Adipocyte (in vitro differentiated cells): ENCODE results near the gene NTN1.

Source experiments
- DNase-seq: peaks from one replicate; pipeline ENCODE4 v3.0.0-alpha.2; 2015; ENCODE audit warnings: low read depth
- H3K27me3 ChIP-seq: replicated peaks from 2 replicates; pipeline ENCODE4 v1.7.0; 2013; ENCODE audit warnings: mild to moderate bottlenecking, low read length, moderate library complexity; ENCODE audit not compliant: control insufficient read depth, insufficient read depth
- H3K36me3 ChIP-seq: 2 replicates; pipeline ENCODE4 v1.7.0; 2013; ENCODE audit warnings: low read length, mild to moderate bottlenecking, moderate library complexity; ENCODE audit not compliant: control insufficient read depth, insufficient read depth, severe bottlenecking
- H3K4me1 ChIP-seq: 2 replicates; pipeline ENCODE4 v1.7.0; 2013; ENCODE audit warnings: mild to moderate bottlenecking, low read length, moderate library complexity; ENCODE audit not compliant: control insufficient read depth, insufficient read depth
- H3K4me3 ChIP-seq: 2 replicates; pipeline ENCODE4 v1.7.0; 2013; ENCODE audit warnings: mild to moderate bottlenecking, low read length, moderate library complexity
- H3K9ac ChIP-seq: 2 replicates; pipeline ENCODE4 v1.7.0; 2013; ENCODE audit warnings: mild to moderate bottlenecking, low read length, moderate library complexity
- H3K9me3 ChIP-seq: 2 replicates; pipeline ENCODE4 v1.7.0; 2013; ENCODE audit warnings: mild to moderate bottlenecking, low read length, moderate library complexity; ENCODE audit not compliant: control insufficient read depth

The NTN1 gene

DNA sequence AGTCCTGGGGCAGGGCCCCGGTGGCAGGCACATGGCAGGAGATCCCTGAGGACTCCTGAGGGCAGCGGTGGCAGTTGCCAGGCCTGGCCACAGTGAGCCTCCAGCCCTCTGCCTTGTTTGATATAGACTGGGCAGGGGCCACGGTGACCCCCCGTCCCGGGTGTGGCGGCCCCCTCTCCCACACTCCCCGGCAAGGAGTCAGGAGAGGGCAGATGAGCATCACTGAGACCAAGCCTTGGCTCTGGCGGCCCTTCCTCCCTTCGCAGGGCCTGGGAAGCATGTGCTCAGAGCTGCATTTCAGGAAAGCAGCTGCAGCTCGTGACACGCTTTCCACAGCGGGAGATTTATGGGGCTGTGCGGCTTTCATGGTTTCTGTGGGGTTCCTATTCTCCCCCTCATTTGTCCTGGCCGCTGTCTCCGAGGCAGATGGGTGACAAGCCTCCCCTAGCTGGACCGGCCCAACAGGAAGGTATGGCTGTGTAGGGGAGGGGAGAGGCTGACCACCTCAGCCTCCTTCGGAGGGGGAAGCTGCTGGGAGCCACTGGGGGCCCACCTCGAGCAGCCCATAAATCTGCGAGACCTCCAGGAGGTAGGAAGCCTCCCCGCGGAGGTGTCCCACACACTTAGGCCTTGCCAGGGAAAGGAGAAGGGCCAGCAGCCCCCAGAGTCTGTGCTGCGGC, 211.4 kb downstream of the NTN1 start:
- no peak overlapping the region for H3K4me3 ChIP-seq
- H3K4me1 ChIP-seq: peaks cover 13% of the 10 kb centered on the region
- H3K27me3 ChIP-seq: no peaks in the 10 kb centered on the region
- no peaks in the 10 kb centered on the region for H3K36me3 ChIP-seq
- no peak overlapping the region for H3K9ac ChIP-seq
- H3K9me3 ChIP-seq: no peaks in the 10 kb centered on the region
- no peak for DNase-seq

DNA sequence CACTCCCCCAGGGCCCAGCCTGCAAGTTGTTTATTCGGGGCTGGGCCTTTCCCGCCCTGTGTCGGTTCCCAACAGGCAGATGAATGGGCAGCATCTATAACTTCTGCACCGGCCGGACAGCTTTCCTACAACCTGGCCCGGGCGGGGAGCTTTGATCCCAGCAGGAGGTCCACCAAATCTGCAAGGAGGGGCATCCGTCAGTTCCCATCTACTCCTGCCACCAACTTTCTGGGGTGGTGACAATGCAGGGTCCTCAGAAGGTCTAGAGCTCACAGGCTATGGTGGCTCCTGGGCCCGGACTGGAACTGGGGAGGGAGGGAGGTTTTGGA, 211.9 kb downstream of the NTN1 start:
- peaks cover 9% of the 10 kb centered on the region for H3K4me1 ChIP-seq
- no peak overlapping the region for H3K4me3 ChIP-seq
- no peaks in the 10 kb centered on the region for H3K36me3 ChIP-seq
- H3K9ac ChIP-seq: no peak overlapping the region
- H3K9me3 ChIP-seq: no peaks in the 10 kb centered on the region
- DNase-seq: no peak
- no peaks in the 10 kb centered on the region for H3K27me3 ChIP-seq

DNA sequence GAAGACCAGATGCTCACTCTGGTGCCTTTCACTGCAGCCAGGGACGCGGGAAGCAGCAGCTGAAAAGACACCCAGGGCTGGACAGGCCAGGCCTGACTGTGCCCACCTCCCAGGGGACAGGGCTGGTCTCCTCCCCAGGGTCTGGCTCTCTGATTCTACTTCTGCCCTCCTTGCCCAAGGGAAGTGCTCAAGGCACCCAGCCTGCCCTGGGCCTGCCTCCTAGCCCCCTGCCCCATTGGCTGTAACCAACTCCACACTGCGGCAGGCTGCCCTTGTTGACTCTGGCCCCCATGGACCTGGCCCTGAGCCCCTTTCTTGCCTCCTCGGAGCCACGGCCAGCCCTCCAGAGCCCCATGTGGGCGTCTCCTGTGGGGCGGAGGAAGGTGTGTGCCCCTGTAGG, 212.5 kb downstream of the NTN1 start:
- H3K36me3 ChIP-seq: no peaks in the 10 kb centered on the region
- no peaks in the 10 kb centered on the region for H3K27me3 ChIP-seq
- no peaks in the 10 kb centered on the region for H3K9me3 ChIP-seq
- H3K4me3 ChIP-seq: no peak overlapping the region
- DNase-seq: no peak
- H3K9ac ChIP-seq: no peak overlapping the region
- peaks cover 3% of the 10 kb centered on the region for H3K4me1 ChIP-seq

DNA sequence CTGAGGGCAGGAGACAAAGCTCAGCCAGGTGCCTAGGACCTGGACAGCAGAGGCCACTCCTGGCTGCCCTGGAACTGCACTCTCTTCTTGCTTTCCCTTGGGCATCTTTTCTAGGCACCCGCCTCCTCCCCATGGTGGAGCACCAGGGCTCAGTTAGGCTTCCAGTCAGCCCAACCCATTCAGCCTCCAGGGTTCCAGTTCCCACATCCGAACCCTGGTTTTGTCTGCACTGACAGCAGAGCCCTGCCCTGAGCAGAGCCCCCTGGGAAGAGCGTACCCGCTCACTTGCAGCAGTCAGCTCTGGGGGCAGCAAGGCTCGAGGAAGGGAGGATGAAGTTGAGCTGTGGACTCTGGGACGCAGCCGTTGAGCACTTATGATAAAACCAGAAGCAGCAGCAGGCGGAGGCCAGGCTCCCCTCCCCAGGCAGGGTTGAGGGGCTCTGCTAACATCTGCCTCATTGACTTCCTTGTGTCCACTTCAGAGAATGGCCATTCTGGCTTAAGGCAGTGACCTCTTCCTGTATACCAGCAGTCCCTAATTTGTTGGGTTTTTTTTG, 213.2 kb downstream of the NTN1 start:
- Histone ChIP-seq H3K36me3 (no peaks in the 10 kb centered on the region), H3K4me1 (peaks cover 4% of the 10 kb centered on the region), H3K27me3 (no peaks in the 10 kb centered on the region), H3K4me3 (no peak overlapping the region), H3K9ac (no peak overlapping the region), H3K9me3 (no peaks in the 10 kb centered on the region)
- no peak for DNase-seq

DNA sequence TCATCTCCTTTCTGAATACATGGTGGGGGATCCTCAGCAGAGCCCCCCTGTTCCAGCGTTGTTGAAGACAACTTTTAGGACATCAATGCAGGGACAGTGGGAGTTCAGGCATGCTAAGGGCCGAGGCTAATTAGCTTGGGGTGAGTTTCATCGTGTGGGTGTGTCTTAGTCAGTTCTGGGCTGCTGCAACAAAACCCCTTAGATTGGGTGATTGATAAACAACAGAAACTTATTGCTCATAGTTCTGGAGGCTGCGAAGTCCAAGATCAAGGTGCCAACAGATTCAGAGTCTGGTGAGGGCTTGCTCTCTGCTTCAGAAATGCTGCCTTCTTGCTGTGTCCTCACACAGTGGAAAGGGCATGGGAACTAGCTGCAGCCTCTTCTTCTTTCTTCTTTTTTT, 214.0 kb downstream of the NTN1 start:
- peaks cover 9% of the 10 kb centered on the region for H3K4me1 ChIP-seq
- H3K4me3 ChIP-seq: no peak overlapping the region
- H3K27me3 ChIP-seq: no peaks in the 10 kb centered on the region
- DNase-seq: no peak
- no peaks in the 10 kb centered on the region for H3K36me3 ChIP-seq
- H3K9ac ChIP-seq: no peak overlapping the region
- H3K9me3 ChIP-seq: no peaks in the 10 kb centered on the region

DNA sequence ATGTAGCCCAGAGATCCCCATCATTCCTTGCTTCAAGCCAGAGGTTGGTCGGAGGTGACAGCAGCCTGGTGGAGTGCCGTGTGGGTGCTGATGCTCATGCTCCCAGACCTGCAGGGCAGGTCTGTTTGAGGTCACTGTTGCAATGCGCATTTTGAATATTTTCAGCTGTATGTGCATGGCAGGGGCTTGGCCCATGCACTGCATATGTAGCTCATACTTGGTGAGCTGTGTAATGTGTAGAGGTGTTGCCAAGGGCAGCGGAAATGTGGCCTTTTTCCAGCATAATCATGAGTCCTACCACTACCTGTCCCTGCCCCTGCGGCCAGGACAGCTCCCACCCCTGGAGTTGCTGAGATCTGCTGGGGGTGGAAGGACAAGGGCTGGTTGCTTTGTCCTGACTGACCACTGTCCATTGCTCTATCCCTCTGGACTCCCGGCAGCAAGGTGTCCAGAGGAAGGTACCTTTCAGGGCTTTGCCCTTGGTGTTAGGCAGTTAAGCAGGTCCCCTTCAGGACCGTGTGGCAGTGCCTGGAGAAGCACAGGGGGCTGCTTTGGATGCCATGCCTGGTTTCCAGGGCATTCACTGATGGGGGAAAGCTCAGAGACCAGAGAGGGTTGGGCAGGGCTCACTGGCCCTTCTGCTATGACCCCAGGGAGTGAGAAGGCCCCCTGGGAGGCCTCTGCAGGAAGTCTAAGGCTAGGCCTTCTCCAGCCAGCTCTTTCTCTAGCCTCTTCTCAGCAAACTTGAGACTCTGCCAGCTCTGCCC, 215.2 kb downstream of the NTN1 start:
- H3K9me3 ChIP-seq: no peaks in the 10 kb centered on the region
- no peak overlapping the region for H3K4me3 ChIP-seq
- H3K27me3 ChIP-seq: no peaks in the 10 kb centered on the region
- no peak overlapping the region for H3K9ac ChIP-seq
- no peaks in the 10 kb centered on the region for H3K36me3 ChIP-seq
- DNase-seq: no peak
- peaks cover 20% of the 10 kb centered on the region for H3K4me1 ChIP-seq

DNA sequence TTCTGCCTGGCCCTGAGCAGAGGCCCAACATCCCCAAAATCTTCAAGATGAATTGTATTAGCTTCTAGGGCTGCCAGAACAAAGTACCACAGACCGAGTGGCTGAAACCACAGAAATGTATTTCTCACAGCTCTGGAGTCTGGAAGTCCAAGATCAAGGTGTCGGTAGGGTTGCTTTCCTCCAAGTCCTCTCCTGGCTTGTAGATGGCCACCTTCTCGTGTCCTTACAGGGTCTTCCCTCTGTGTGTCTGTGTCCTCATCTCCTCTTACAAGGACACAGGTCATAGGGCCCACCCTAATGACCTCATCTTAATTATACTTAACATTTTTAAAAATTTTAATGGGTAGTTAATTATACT, 215.7 kb downstream of the NTN1 start:
- H3K9ac ChIP-seq: no peak overlapping the region
- no peak overlapping the region for H3K4me3 ChIP-seq
- no peaks in the 10 kb centered on the region for H3K9me3 ChIP-seq
- H3K36me3 ChIP-seq: no peaks in the 10 kb centered on the region
- H3K27me3 ChIP-seq: no peaks in the 10 kb centered on the region
- H3K4me1 ChIP-seq: peaks cover 23% of the 10 kb centered on the region
- DNase-seq: no peak

DNA sequence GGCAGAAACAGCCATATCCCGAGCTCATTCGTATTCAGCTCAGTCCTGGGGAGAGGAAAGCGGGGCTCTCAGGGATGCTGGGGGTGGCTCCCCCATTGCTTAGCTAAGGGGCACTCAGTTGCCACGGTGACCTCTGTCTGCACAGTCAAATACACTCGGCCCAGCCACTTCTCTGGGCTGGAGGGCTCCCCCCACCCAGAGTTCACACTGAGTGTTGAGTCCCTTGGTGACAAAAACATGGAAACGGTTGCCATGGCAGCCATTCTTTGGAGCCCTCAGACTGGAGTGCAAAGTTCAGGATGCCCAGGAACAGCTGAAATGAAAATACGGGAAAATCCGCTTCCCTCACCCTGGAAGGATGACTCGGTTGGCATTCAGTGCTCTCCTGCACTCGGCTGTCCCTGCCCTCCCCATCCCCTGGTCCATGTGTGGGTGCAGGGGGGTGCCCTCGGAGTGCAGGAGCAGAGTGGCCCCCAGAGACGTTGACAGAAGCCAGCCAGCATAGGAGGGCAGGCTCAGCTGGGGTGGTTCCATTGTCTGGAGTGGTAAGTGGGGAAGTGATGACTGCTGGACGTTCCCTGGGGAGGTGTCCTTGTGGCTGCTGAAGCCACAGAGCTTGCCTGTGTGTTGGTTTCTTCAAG, 216.5 kb downstream of the NTN1 start:
- DNase-seq: no peak
- Histone ChIP-seq H3K36me3 (no peaks in the 10 kb centered on the region), H3K27me3 (no peaks in the 10 kb centered on the region), H3K4me3 (no peak overlapping the region), H3K9ac (no peak overlapping the region), H3K9me3 (no peaks in the 10 kb centered on the region), H3K4me1 (peaks cover 23% of the 10 kb centered on the region)

DNA sequence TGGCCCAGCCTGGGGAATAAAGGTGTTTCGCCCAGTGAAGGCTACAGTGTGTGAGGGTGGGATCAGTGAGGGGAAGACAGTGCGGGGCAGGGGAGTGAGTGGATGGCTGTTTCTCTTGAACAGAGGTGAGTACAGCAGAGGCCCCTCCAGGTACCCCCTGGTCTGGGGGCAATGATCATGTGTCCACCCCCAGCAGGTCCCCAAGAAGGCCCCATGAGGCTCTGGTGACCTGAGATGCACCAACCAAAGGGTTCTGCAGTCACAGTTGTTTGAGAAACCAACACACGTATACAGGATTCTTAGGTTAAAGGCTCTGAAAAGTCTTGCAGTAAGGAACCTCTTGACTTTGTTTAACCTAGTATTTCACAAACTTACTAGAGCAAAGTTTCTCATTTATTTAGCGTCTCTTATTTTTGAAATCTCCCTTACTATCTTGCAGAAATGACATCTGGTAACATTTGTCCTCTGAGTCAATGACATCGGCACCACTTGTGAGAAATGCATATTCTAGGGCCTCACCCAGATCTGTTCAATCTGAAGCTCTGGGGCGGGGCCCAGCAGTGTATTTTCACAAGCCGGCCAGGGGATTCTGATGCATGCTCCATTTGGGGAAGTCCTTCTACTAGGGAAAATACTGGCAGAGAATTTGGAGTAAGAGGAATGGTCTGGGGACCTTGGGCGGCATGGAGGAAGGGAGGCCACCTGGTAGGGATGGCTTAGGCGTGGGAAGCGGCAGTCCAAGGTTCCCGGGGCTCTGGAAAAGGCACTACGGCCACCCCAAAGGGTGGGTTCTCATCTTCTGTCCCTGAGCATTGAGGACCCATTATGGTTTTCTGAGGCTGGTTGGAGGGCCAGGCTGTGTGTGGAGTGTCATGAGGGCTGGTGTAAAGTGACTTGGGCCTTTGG, 217.3 kb downstream of the NTN1 start:
- Histone ChIP-seq H3K4me3 (no peak overlapping the region), H3K4me1 (peaks cover 28% of the 10 kb centered on the region), H3K36me3 (no peaks in the 10 kb centered on the region), H3K9me3 (no peaks in the 10 kb centered on the region), H3K27me3 (no peaks in the 10 kb centered on the region), H3K9ac (no peak overlapping the region)
- no peak for DNase-seq

DNA sequence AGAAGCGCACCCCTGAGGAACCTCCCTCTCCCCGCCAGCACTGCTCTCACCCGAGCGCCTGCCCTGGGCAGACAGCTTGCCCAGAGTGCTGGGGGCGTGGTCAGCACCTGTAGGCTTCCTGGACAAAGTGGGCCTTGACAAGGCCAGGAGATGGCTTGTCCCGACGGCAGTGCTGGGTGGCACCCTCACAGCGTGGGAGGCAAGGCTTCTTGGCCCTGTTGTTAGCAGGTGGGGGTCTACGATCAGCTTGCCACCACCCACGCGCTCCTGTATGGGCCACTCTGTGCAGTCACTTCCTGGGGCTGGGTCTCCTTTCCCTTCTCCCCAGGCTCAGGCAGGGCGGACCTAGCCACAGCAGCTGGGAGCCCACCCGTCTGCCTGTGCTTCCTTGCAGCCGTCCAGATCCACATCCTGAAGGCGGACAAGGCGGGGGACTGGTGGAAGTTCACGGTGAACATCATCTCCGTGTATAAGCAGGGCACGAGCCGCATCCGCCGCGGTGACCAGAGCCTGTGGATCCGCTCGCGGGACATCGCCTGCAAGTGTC, 218.0 kb downstream of the NTN1 start:
- Histone ChIP-seq H3K9ac (peak overlapping the region; percentile 65), H3K27me3 (no peaks in the 10 kb centered on the region), H3K4me3 (peak overlapping the region; percentile 63), H3K4me1 (peaks cover 35% of the 10 kb centered on the region), H3K36me3 (no peaks in the 10 kb centered on the region), H3K9me3 (no peaks in the 10 kb centered on the region)
- no peak for DNase-seq
